Epithelial cell of alveolus of lung (primary cell): ENCODE measurements around the gene C15orf62. TPM values are rescaled to one million over a fixed set of nuclear protein-coding genes. Genes with fewer than 3 reads are reported as not detected.

Experiments
- total RNA-seq: library from RNA; depleted of rRNA; stranded (reverse); fragments of >200 nt; gene quantifications from 2 replicates; pipeline ENCODE4 v1.2.1, GENCODE V29; 2015

The C15orf62 gene, protein sequence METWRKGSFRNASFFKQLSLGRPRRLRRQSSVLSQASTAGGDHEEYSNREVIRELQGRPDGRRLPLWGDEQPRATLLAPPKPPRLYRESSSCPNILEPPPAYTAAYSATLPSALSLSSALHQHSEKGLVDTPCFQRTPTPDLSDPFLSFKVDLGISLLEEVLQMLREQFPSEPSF
- not detected in 2 replicates for total RNA-seq

DNA sequence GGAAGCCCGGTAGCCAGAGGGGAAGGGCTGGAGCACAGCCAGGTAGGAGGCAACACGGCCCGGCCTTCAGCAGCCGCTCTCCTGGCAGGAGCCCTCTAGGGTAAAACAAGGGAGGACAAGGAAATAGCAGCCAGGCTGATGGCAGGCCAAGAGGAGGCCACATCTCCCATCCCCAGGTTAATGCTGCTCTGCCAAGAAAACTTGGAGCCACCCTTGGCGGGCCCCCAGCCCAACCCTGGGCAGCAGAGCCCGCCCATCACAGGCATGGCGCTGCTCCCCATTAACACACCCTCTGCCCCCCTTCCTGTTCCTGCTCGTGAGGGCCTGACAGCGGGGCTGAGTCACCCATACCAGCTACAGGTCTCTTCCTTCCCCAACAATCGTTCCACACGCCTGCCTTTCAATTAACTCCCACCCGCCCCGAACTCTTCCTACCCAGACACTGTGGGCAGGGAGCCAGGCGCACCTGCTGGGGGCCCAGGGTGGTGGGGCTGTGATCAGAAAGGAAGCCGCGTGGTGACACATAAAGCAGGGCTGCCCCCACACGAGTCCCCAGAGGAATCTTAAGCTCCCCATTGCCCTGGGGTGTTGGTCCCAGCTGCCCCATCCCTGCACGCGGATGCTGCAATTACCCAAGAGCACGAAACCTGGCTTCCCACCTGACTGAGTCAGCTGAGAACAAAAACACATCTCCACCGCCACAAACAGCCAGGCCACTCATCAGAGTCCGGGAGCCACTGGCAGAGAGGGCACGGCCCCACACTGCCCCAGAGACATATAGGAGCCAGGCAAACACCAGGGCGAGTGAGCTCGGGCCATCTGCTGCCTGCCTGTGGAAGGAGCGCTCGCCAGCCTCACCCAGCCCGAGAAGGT lies at the start of gene C15orf62:
TSS of gene C15orf62 (plus strand) at position 707 of the 873 bp plus-strand sequence. CDS start 516 bp downstream, outside the sequence.

DNA sequence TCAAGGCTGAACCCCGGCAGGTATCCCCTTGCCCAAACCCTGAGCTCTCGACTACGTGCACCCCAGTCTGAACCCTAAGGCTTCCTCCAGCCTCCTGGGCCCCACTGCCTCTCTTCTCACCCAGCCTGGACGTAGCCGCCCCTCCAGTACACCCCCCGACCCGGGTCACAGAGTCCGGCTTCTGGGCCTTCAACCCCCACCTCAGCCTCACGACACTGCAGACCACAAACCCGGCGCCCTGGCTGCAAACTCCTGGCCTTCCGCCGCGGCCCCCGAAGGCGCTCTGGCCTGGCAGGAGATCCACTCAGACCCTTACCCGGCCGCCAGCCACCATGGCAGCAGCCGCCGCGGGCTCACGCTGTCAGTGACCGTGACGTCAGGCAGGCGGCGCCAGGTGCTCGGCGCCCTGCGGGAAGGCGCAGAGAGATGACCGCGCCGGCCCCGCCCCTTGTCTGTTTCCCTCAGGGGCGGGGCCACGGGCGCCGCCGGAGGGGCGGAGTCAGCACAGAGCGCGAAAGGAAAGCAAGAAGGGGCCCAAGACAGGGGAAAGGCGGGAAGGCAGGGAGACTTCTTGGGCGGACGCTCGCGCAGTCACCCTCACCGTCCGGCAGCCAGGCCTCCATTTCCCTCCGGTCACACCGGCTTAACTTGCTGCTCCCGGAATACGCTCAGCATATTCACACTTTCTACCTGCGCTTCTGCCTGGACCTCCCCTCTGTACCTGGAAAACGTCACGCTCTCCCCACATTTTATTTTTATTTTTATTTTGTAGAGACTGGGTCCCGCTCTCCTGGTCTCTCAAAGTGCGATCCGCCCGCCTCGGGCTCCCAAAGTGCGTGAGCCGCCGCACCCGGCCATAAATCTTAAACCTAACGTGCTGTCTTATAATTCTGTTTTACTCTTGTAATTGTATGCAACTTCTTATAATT lies 14.6 kb upstream of the C15orf62 start, which contains the start of gene RMDN3:
TSS of gene RMDN3 (minus strand) at position 372 of the 929 bp plus-strand sequence. CDS start 471 bp downstream, outside the sequence.

DNA sequence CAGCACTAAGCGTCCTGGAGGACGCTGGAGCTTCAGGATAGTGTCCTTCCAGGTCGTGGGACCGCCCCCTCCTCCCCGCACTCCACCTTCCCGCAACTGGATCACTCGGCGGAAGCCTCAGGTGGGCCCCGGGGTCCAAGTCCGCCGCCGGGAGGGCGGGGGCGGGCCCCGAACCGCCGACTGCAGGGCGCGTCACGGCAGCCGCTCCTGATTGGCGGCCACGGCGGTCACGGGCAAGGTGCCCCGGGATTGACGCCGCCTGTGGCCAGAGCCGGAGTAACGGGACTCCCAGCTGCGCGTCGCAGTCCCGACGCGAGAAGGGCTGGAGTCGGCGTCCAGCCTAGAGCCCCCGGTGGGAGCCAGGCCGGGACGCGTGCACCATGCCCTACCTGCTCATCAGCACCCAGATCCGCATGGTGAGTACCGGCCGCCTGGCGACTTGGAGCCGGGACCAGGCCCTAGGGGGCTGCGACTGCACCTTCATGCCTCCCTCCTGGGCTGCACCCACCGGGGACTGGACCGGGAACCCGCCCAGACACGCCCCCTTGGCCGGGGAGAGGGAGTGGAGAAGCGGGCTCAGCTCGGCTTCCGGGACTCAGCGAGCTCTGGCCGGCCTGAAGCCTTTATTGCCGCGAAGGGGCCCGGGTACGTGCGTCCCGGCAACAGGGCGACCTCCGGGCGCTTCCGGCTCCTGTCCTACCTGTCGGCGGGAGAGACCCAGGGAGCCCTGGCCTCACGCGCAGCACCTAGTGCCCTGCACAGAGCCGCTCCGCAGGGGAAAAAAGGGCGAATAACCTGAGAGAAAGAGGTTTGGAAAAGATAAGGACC lies 5.8 kb upstream of the C15orf62 start, which contains the start of gene GCHFR:
TSS of gene GCHFR (plus strand) at position 268 of the 828 bp plus-strand sequence. CDS start at position 381, 113 bp downstream.

DNA sequence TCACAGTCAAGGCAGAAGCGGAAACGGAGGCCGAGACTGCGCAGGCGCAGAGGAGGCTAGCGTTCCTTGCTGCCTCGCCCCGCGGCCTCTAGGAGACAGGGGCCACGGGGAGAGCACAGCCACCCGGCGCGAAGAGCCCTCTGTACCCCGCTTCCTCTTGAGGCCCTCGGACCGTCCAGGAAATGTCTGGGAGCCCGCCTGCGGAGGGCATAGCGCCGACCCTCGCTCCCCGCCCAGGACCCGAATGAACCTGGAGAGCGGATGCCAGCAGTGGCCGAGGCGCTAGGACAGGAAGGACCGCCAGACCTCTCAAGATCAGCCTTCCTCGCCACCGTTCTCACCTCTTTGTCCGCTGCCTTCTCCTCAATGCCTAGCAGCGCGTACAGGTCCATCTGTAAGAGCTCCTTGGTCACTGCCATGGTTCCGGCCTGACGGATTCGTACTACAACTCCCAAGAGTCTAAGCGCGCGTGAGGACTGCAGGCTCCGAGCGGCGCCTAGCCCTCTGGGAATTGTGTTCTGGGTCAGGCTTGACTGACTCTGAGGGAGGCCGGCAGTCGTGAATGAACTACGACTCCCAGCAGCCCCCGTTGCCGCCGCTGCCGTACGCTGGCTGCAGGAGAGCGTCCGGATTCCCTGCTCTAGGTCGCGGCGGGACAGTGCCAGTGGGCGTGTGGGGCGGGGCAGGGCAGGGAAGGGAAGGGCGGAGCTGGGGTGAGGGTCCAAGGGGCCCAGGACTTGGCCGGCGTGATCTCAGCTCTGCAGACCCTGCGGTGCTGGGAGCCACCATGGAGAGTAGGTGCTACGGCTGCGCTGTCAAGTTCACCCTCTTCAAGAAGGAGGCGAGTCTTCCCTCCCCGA lies 37.5 kb downstream of the C15orf62 start, which contains the start of the genes DNAJC17 and ZFYVE19:
TSS of gene DNAJC17 (minus strand) at position 446 of the 860 bp plus-strand sequence. CDS start at position 419, 27 bp downstream.
TSS of gene ZFYVE19 (plus strand) at position 62 of the 860 bp plus-strand sequence. CDS start at position 563, 501 bp downstream.

Other genes starting within 250 kb of the C15orf62 start
- gene CCDC32, start 204.9 kb upstream of the C15orf62 start, total RNA-seq: 26.5 and 49.1 TPM in 2 replicates
- 9.2 and 14.9 TPM in 2 replicates for gene RPUSD2, start 200.7 kb upstream of the C15orf62 start, total RNA-seq
- gene KNL1, start 175.7 kb upstream of the C15orf62 start, total RNA-seq: 7.9 and 16.4 TPM in 2 replicates
- gene RAD51, start 74.8 kb upstream of the C15orf62 start, total RNA-seq: 4.2 and 11.5 TPM in 2 replicates
- 20.5 and 21.7 TPM in 2 replicates for gene RMDN3, start 14.7 kb upstream of the C15orf62 start, total RNA-seq
- 7.7 and 11.5 TPM in 2 replicates for gene GCHFR, start 5.9 kb upstream of the C15orf62 start, total RNA-seq
- gene ZFYVE19, start 37.1 kb downstream of the C15orf62 start, total RNA-seq: 16.3 and 40.4 TPM in 2 replicates
- gene DNAJC17, start 37.5 kb downstream of the C15orf62 start, total RNA-seq: 25.0 and 63.8 TPM in 2 replicates
- not detected in 2 replicates for gene PPP1R14D, start 58.7 kb downstream of the C15orf62 start, total RNA-seq
- gene SPINT1, start 74.1 kb downstream of the C15orf62 start, total RNA-seq: 4.1 and 31.0 TPM in 2 replicates
- not detected in 2 replicates for gene RHOV, start 104.3 kb downstream of the C15orf62 start, total RNA-seq
- gene VPS18, start 124.5 kb downstream of the C15orf62 start, total RNA-seq: 35.7 and 39.4 TPM in 2 replicates
- gene DLL4, start 159.4 kb downstream of the C15orf62 start, total RNA-seq: 0.88 and 3.1 TPM in 2 replicates
- 5.0 and 63.6 TPM in 2 replicates for gene CHAC1, start 183.5 kb downstream of the C15orf62 start, total RNA-seq